T-helper 9 cell (primary cell): Measurements from ENCODE around the gene SPSB4.

Experiments used
- DNase-seq: peaks from one replicate; pipeline ENCODE4 v3.0.0-alpha.2; 2020

Gene SPSB4

DNA sequence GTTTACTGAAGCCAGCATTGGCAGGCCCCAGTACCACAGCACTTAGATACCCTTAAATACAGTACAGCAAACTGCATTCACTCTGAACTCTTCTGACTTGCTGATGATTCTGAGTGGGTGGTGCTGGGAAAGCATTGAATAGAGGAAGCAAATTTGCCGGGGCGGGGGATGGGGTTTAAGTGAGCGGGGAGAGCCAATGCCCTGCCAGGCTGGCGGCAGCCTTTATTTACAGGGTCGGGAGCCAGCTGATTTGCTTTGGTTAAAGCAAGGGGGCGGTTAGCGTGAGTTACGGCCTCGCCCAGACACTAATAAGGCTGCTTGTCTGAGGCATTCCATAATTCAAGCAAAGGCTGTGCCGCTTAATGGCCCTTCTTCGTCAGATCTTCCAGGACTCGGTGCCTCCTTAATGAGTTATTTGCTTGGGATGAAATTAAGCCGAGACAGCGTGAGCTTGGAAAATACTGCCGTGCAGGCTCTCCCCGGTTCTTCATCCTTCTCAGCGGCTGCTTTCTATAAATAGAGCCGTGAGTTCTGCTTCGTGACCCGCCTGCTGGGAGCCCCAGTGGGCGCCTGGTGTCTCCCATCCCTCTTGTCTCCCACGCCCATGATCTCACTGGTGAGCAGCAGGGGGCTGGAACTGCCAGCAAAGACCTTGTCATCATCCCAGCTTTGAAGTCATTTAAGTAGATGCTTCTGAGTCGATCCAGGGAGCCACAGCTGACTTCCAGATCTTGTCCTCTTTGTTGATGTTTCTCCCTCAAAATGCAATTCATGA, 25.8 kb downstream of the SPSB4 start:
- DNase-seq: no peak

DNA sequence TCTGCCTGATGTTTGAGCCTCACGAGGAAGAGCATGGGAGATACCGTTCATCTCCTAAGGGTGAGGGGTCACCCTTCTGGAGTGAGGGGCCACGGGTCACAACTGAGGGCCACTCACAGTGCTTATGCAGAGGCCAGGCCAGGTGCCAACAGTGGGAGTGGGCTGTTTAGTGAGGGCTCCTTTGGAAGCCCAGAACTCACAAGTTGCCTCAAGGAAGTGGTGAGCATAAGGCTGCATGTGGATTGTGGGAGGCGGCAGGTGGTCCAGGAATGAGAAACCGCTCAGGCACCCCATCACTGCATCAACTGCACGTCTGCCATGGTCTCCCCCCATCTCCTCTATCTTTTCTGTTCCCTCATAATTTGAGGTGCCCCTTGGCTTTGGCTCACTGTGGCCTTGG, 26.5 kb downstream of the SPSB4 start:
- no peak for DNase-seq

DNA sequence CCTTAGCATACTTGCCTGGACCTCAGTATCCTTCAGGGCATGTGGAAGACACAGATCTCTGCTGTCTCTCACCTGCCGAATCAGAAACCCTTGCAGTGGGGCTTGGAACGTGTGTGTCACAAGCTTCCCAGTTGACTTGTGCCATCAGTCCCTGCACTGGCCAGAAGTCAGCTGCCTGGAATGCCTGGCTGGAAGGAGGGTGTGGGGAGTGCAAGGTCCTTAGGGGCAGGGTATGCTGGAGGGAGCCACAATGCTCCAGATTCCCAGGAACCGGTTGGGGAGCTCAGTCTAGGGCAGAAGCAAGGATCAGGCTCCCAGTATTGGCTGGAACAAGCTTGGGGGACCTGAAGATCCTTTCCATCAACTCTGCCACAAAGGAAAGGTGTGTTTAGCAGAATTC, 27.1 kb downstream of the SPSB4 start:
- DNase-seq: no peak

DNA sequence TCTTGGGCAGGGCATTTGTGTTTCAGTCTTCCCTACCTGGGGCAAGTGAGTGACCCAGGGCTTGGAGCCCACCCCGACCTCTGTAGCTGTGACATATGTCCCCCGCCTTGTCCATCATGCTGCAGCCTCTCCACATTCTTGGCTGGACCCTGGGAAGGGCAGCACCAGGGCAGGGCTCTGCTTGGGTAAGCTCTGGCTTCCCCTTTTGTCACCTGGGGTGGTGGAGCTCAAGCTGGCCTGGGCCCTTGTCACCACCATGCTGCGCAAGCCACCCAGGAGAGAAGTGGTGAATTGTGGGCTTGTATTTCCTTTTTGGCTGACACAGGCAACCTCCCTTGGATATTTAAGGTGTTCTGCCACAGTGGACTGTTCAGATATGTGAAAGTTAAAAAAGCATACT, 29.3 kb downstream of the SPSB4 start:
- no peak for DNase-seq

DNA sequence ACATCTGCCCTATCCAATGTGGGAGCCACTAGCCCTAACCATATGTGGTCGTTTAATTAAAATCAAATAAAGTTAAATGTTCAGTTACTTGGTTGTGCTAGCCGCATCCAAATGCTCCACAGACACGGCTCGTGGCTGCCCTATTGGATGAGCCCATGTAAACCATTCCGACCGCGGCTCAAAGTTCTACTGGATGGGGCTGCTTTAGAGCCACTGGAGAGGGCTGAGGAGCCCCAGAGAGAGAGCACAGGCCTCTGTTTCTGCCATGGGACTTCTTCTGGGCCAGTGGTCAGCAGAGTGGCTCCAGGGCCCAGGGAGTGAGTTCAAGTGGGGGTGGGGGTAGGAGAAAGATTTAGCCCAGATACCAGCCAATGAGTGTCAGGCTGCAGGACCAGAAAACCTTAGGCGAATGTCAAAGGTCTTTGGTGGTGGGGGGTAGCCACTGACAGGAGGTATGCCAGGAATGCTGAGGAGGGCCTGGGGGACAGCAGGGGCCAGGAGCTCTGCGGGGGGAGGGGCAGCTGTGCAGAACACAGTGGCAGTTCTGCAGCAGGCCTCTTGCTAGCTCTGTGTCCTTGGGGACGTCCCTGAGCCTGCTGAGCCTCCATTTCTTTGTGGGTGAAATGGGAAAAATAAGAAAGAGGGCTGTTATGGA, 30.1 kb downstream of the SPSB4 start:
- DNase-seq: no peak

DNA sequence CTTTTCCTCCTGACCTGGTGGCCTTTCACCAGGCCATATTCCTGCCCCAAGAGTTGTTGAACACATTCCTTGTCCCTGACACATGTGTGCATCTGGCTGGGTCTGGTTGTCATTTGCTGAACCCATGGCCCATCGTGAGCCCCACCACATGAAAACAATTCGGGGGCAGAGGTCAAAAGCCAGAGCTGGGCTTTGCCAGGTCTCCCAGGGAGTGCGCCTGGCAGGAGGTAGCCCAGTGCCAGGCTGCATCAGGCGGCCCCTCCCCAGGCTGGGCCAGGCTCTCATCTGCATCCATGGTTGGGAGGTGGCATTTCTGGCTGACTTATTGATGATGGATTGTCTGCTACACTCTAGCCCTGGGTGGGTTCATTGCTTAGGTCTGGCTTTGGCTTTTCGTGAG, 30.9 kb downstream of the SPSB4 start:
- DNase-seq: no peak

DNA sequence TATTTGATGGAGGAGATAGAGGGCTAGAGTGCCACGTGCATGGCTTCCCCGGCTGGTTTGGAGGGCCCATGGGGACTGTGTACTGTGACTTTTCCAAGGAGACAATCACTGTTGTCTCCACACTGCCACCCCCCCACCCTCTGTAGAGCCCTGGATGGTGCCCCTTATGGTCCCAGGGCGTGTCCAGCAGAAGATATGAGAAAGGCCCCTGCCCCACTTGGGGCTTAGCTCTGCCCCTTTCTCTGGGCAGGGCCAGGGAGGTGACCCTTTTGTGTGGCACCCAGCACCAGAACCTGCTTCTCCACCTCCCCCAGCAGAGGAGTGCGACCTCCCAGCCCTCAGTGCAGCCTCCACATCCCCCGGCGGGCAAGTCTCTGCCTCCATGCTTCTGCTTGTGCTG, 32.1 kb downstream of the SPSB4 start:
- no peak for DNase-seq

DNA sequence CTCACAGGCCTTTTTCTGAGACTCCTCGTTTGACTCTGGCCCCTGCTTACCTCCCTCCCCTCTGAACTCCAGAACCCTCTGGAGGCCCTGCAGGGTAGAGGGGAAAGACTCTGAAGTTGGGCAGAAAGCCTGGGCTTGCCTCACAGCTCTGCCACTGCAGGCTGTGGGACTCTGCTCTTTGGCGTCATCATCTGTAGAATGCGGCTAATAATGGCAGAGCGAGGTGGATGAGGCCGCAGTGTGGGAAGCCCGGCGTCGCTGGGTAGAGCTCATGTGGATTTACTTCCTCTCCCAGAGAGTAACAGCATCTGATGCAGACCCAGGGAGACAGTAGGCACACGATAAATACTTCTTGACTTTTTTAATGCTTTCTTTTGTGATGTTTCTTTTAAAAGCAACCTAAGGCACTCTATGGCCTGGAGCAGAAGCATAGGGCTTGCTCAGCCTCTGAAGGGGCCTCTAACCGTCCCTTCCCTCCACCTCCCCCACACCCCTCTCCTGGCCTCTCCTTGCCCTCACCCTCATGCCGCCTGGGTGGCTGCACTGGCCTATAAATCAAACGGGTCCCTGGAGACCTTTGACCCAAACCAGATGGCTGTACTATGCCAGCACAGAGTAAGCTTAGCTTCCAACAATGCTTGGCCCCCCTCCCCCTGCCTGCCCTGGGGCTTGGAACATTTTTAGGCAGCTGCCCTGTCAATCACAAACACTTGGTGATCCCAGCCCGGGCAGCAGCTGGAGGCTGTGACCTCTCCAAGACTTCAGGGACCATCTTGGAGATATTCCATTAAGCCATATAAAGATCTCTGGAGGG, 32.9 kb downstream of the SPSB4 start:
- DNase-seq: no peak

DNA sequence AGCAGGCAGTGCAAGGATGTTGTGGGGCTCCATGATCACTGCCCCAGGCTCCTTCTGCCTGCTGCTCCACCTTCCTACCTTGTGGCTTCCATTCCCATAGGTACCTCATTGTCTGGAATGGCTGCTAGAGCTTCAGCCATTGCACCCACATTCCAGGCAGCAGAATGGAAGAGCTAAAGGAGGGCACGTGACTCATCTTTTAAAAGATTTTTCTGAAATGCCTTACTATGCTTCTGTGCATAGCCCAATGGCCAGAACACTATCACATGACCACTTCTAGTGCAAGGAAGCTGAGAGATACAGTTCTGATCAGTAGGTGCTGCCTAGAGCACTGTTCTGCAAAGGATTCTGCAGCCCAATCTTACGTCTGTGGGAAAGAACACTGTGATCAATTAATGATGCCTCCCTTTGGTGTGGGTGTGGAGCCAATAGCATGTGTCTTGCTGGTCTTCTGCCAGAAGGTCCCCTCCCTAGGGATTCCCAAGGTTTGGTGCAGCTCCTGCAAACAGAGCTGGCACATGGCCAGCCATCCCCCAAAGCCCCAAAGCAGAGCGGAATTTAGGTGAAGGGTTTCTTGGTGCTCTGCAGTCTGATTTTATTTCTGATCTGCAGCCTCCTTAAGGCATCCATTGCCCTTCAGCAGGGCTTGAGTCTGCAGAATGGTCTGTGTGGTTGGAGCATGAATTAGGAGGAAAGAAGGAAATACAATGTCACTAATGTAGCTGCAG, 34.4 kb downstream of the SPSB4 start:
- no peak for DNase-seq

DNA sequence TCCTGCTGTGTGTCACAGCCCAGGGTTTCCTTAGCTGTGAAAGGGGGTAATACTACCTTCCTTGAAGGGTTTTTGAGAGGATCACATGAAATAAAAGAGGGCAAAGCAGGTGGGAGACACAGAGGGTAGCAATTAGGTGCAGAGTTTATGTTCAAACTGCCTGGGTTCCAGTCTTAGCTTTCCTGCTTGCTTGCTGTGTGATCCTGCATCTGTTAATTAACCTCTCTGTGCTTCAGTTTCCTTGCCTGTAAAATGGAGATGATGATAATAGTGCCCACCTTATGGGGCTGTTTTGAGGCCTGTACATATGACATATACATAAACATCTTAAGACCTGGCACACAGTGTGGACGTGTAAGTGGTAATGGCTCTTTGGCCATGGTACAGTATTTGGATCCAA, 35.0 kb downstream of the SPSB4 start:
- no peak for DNase-seq

DNA sequence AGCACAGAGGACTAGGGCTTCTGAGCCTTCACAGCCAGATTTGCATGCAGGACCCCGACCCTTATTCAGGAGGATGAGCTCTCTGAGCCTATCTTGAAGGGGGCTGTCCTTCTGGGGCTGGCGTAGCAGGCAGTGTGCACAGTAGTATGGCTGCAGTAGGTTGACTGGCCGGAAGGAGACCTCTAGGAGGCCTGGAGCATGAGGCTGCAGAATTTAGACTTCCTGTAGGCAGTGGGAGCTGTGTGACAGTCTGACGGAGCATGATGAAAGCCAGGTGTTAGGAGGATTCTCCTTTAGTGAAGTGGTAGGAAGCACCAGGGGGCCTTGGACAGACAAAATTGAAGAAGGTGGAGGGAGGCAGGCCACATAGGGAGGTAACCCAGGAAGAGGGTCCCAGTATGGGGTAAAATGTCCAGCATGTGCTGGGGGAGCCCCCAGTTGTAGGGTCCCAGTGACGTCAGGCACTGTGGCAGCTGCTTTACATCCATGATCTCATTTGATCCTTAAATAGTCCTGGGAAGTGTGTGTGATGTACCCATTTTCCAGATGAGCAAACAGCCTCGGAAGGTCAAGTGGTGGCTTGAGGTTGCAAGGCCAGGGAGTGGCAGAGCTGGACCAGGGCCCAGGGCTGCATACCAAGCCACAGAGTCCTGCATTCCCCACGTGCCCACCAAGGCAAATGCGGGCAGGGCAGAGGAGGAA, 36.1 kb downstream of the SPSB4 start:
- no peak for DNase-seq

DNA sequence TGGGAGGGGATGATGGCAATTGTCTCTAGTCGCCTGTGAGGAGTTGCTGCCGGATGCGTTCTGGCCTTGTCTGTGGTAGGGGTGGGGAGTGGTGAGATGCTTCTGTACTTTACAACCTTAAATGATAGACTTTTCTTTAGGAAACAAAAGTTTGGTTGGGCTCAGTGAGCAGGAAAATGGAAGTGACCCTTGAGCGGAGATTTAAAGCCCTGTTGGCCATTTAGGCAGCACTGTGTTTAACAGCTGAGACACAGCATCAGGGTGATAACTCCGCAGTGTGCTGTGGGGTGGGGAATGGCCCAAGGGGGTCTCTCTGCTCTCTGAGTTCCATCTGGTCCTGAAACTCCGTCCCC, 36.6 kb downstream of the SPSB4 start:
- DNase-seq: no peak

DNA sequence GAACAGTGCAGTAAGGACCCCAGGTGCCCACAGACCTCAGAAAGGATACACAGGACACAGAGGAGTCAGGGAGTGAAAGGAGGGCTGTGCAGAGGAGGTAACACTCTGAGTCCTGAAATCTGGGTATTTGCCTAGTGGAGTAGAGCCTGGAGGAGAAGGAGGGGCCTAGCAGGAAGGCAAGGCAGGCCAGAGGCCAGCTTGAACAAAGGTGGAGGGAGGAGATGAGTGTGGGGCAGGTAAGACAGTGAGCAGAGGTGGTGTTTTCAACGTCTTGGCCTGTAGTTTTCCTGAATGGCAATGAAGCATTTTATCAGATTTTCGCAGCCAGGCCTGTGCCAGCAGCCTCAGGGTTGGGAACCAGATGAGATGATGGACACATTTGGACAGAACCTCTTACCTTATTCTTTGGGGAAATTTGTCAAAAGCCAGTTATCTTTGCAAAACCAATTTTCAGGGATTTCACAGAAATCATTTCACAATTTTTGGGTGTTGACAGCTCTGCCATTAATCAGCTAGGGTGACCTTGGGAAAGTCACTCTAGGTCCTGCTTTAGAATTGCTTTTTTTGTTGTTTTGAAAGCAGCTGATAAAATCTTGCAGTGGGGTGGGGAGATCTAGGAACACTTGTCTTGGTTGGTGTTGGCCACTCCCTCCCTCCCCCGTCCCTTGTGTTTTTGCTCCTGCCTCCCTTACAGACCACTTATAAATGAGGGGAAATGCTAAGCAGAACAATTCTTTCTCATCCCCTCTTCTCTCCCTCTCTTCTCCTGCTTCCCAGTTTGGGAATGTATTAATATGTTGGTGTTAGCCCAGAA, 38.4 kb downstream of the SPSB4 start:
- DNase-seq: no peak

DNA sequence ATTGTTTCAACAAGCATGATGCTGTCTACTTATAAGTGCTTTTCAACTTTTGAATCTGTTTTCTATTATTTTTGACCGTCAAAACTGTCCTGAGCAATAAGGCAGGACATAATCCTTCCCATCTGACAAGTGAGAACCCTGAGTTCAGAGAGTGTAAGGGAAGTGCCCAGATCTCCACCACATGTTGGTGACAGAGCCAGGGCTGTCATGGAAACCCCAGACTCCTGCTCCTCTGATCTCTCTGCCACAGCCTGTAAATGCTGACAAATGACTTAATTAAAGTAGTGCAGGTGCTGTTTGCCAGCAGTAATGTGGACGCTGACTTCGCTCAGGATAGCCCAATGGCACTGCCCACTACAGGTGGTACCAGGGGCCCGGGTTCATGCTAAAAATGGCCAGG, 40.3 kb downstream of the SPSB4 start:
- no peak for DNase-seq

DNA sequence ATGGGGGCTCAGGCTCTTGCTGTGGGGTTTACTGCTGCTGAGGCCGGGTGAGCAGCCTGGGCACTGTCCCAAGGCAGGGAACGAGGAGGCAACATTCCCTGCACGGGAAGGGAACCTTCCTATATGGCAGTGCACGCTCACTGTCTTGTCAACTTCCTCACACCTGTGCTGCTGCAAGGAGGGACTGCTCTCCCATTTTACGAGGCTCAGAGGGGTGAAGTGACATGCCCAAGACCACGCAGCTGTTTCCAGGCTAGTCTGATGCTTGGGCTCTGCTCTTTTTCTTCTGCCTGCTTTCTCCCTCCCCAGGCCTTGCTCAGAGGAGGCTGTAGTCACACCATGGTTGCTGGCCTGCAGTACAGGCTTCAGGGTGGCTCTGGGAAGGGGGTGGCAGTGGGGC, 41.5 kb downstream of the SPSB4 start:
- no peak for DNase-seq

DNA sequence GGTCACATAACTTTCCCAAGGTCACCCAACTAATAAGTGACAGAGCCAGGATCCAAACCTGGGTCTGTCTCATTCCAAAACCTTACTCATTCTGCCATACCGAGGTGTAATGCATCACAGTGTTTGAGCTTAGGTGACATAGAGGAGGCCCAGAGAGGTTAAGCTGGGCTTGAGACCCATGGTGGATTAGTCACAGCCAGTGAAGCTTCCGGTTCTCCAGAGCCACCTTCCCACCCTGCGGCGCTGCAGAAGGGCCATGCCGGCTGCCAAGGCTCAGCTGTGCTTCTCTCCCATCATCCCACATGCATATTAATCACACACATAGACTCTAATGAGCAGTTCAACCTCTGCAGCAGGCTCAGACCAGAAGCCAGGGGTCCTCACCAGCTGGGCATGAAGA, 42.2 kb downstream of the SPSB4 start:
- no peak for DNase-seq

DNA sequence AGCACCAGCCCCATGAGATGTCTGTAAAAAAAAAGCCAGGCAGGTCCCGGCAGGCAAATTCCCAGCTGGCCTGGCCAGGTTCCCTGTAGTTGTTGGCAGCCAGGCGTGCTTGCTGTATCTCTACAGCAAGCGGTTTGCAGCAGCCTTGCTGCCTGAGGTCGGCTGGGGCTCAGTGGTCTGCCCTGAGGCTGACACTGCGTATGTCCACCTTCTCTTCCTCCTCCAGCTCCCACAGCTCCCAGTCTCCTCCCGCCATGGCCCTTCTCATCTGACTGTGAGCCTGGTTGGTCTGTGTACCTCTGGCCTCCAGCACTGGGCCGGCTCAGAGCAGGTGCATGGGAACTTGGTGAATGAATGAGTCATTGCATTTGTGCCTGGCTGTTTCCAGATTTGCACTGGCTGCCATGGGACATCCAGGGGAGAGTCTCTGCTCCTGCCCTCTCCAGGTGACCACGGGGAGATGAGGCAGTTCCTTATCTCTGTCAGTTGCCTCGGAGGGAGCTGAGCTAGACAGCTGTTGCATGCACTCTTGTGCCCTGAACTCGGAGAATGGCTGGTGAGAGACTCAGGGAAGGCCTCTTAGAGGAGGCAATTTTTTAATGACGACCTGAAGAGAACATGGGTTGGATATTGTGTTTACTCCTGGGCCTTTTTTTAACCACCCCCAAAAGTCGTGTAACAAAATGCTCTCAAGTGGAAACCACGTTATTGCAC, 43.0 kb downstream of the SPSB4 start:
- DNase-seq: no peak

DNA sequence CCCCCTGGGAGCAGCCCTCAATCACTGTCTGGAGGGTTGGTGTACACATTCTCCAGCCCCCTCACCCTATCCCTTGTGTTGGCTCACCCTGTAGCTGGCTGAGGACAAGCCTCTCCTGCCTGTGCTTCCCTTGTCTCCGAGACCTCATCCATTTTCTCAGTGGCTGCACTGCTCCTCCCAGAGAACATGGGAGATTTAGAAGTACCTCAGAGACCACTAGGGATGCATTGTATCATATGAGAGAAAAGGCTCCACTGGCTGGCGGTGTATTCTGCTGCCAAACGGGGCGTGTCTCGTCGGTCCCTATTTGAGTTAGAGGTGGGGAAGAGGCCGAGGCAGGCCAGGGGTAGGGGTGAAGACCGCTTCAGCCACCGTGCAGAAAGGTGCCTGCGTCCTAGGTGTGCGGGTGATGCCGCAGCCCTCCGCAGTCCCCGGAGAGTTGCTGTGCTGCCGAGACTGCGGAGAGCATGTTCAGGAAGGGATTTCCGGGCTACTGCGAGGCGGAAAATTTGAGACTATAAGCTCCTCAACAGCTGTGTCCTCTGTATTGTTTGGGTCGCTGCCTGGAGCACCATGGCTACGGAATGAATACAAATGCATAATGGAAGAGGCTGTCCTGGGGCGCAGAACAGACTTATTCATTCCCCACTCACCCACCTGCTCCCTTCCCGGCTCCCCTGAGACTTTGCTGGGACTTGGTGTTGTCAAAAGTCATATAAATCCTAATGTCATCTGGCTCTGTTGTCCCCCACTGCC, 43.8 kb downstream of the SPSB4 start:
- no peak for DNase-seq

DNA sequence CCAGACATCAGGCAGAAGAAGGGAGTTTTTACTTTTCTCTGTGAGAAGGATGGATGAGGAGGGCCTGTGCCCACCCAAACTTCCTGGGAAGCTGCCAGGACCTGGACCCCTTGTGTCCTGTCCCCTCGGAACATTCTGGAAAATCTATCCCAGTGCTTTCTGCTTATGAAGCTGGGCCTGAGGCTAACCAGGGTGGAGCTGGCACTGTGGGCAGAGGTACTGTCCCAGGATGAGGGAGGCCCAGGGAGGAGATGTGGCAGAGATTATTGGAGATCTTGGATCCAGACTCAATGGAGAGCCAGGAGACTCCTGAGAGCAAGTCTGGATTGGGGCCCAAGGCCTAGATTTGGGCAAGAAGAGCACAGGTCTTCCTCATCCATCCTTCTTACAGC, 44.4 kb downstream of the SPSB4 start:
- DNase-seq: no peak

DNA sequence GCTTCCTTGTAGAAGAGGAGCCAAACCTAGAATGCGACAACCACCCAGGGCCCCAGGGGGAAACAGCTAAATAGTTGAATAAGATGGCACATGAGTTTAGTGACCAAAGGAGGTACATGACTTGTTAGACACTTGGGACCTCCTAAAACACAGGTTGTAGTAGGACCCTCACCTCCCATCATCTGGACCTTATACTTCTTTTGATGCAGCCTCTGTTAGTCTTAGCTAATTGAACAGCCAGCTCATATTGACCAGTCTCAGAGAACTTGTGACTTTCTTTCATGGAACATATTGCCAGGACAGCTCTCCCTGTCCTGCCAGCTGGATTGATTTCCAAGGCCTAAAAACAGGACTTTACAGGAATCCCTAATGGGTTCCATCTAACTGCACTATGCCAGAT, 45.0 kb downstream of the SPSB4 start:
- DNase-seq: no peak
